Heart right ventricle (tissue), 16 donors: Measurements from ENCODE around the gene NR2F1-AS1. TPM values are rescaled to one million over a fixed set of nuclear protein-coding genes. Genes with fewer than 3 reads are reported as not detected.

Experiments used
- ATAC-seq, 8 donors: fragments of 200-7000 bp; cut with Tn5 transposase; one replicate each; pipeline ENCODE4 v1.9.1; 2020; ENCODE audit warnings: mild to moderate bottlenecking in 8 of 8, moderate library complexity in 8 of 8, moderate number of reproducible peaks in 1 of 8
- DNase-seq, 2 donors: peaks; one replicate each; pipeline ENCODE4 v3.0.0-alpha.2; 2020
- H3K27ac ChIP-seq, 10 donors: fragments of 200-600 bp; sonication (generic) in 2 of 10; one replicate each; pipeline versions ENCODE4 v1.5.0 to v1.8.0; 2020 to 2022; ENCODE audit warnings: mild to moderate bottlenecking in 3 of 10
- H3K27me3 ChIP-seq, 7 donors: fragments of 200-600 bp; one replicate each; pipeline ENCODE4 v1.8.0; 2021 to 2022; ENCODE audit warnings: mild to moderate bottlenecking in 2 of 7
- H3K36me3 ChIP-seq, 9 donors: fragments of 200-600 bp; sonication (generic) in 1 of 9; one replicate each; pipeline versions ENCODE4 v1.5.0 to v1.8.0; 2020 to 2022; ENCODE audit warnings: mild to moderate bottlenecking in 2 of 9
- H3K4me1 ChIP-seq, 9 donors: fragments of 200-600 bp; sonication (generic) in 1 of 9; one replicate each; pipeline versions ENCODE4 v1.5.0 to v1.8.0; 2020 to 2022; ENCODE audit warnings: mild to moderate bottlenecking in 4 of 9
- H3K4me3 ChIP-seq, 10 donors: fragments of 200-600 bp; sonication (generic) in 2 of 10; one replicate each; pipeline versions ENCODE4 v1.5.0 to v1.8.0; 2020 to 2022; ENCODE audit warnings: mild to moderate bottlenecking in 7 of 10, moderate library complexity in 2 of 10
- H3K9me3 ChIP-seq, 11 donors: fragments of 200-600 bp in 10 of 11; sonication (generic) in 2 of 11; one replicate each; pipeline versions ENCODE4 v1.5.0 to v1.8.0; 2013 to 2022; ENCODE audit warnings: mild to moderate bottlenecking in 2 of 11, control low read depth in 1 of 11, moderate library complexity in 1 of 11
- WGBS, 2 donors: extraction: QIAGEN DNeasy Blood & Tissue Kit; methylation state at CpG; one replicate each; pipeline ENCODE4 v1.1.7; 2013; ENCODE audit warnings: inconsistent platforms in 1 of 2; 5-methylcytosine and 5-hydroxymethylcytosine counted together
- intact Hi-C, 10 donors: fragments of 100-400 bp; cut with DNase I; formaldehyde crosslinking; loops; one replicate each; pipeline versions ENCODE4 v1.11.1 to v1.14.2; 2022
- polyA plus RNA-seq, 2 donors: library from polyadenylated mRNA; stranded (reverse); fragments of 200-250 nt; gene quantifications; one replicate each; pipeline ENCODE4 v1.2.3, GENCODE V29; 2013
- total RNA-seq, 10 donors: library from RNA; stranded (reverse); fragmentation: NEBNext Ultra II Directional in 3 of 10; extraction: Animal tissue kit (Norgen Biotek cat#: 25700) in 3 of 10; gene quantifications; one replicate each; pipeline versions ENCODE4 v1.2.1 to v1.2.4, GENCODE V29; 2021 to 2023
- TF ChIP-seq, protein P1 (sequence below), 9 donors: fragments of 200-600 bp; sonication (generic) in 2 of 9; IDR thresholded peaks; one replicate each; pipeline versions ENCODE4 v1.5.0 to v1.8.0; 2021 to 2022; ENCODE audit warnings: antibody characterized with exemption in 9 of 9, mild to moderate bottlenecking in 5 of 9, moderate library complexity in 1 of 9
- donor health status: Arrhythmogenic right ventricular cardiomyopathy.
- donor health status: ischemic (EF 13 %, LVEDD 7.1; RV severe dilation, severe dysfunction).
- donor health status: healthy with polysubstance abuse.
- donor health status: DM: no; HTN: yes; CAD: no.
- donor health status: DM: no; HTN: no; CAD: no.
- donor health status: ischemic (EF 25% LVEDD 6.9; RV normal size, moderate dysfunction).
- donor health status: ischemic (EF 25% LVEDD 5.7; RV mildly dilated, moderate dysfunction).
- donor health status: healthy.
- donor health status: DM: yes; HTN: yes; CAD: no.
- donor health status: Ischemic cardiomyopathy.
- donor health status: ischemic (EF 35%, LVEDD 5.7; RV mildly dilated, moderate dysfunction).
- donor health status: nonischemic (EF 11% LVEDD 7.7; RV severe dilation, severe dysfunction).
- donor health status: DM: yes; HTN: yes; CAD: no.
- donor health status: PGD.
- donor health status: ischemic (EF 29% LVEDD 5.4; RV normal size, mild dysfunction).
- donor health status: nonischemic (EF 23%, LVEDD 6.1; RV moderate dilation, normal function).

The NR2F1-AS1 gene
- total and polyA plus RNA-seq, 12 donors: 0.41 to 2.9 (median 0.59) TPM; not detected in 1

- no peaks in the 10 kb centered on the region for H3K27me3 ChIP-seq
- no peaks in the 10 kb centered on the region for H3K36me3 ChIP-seq
These were observed 150.9 kb downstream of the NR2F1-AS1 start for GRCh38 chr5:93430118-93430517.

GRCh38 chr5:93428868-93429267 is 152.2 kb downstream of the NR2F1-AS1 start:
- H3K4me1 ChIP-seq: no peaks in the 10 kb centered on the region
- no peaks in the 10 kb centered on the region for H3K9me3 ChIP-seq
- intact Hi-C loops: no loop called here
- no peak overlapping the region for H3K4me3 ChIP-seq
- no peak for DNase-seq
- WGBS, 2 donors: 76 to 88% methylated on average over 1 of the region's 1 CpG
- no peaks in the 10 kb centered on the region for H3K36me3 ChIP-seq
- peaks cover 0 to 4% (median 0%) of the 10 kb centered on the region in 7 donors for H3K27me3 ChIP-seq
- TF ChIP-seq, protein P1, sequence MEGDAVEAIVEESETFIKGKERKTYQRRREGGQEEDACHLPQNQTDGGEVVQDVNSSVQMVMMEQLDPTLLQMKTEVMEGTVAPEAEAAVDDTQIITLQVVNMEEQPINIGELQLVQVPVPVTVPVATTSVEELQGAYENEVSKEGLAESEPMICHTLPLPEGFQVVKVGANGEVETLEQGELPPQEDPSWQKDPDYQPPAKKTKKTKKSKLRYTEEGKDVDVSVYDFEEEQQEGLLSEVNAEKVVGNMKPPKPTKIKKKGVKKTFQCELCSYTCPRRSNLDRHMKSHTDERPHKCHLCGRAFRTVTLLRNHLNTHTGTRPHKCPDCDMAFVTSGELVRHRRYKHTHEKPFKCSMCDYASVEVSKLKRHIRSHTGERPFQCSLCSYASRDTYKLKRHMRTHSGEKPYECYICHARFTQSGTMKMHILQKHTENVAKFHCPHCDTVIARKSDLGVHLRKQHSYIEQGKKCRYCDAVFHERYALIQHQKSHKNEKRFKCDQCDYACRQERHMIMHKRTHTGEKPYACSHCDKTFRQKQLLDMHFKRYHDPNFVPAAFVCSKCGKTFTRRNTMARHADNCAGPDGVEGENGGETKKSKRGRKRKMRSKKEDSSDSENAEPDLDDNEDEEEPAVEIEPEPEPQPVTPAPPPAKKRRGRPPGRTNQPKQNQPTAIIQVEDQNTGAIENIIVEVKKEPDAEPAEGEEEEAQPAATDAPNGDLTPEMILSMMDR (IDR thresholded peaks at IDR 0.05): no peak
- ATAC-seq: no peak
- H3K27ac ChIP-seq: no peak overlapping the region

More at GRCh38 chr5:93430118-93430517, 150.9 kb downstream of the NR2F1-AS1 start:
- H3K4me3 ChIP-seq: no peak overlapping the region
- no peaks in the 10 kb centered on the region for H3K4me1 ChIP-seq
- TF ChIP-seq, protein P1 (IDR thresholded peaks at IDR 0.05): no peak
- H3K9me3 ChIP-seq: no peaks in the 10 kb centered on the region
- intact Hi-C loops: no loop called here
- ATAC-seq: no peak
- WGBS, 2 donors: 65 to 66% methylated on average over 8 of the region's 8 CpGs
- no peak for DNase-seq
- no peak overlapping the region for H3K27ac ChIP-seq

- 61 to 62% methylated on average over 1 of the region's 1 CpG for WGBS, 2 donors
- no peak overlapping the region for H3K27ac ChIP-seq
- no peaks in the 10 kb centered on the region for H3K36me3 ChIP-seq
- H3K9me3 ChIP-seq: no peaks in the 10 kb centered on the region
- no peak overlapping the region for H3K4me3 ChIP-seq
- ATAC-seq (no peak), DNase-seq (no peak)
- no peaks in the 10 kb centered on the region for H3K4me1 ChIP-seq
- peaks cover 0 to 4% (median 0%) of the 10 kb centered on the region in 7 donors for H3K27me3 ChIP-seq
- intact Hi-C loops: no loop called here
- TF ChIP-seq, protein P1 (IDR thresholded peaks at IDR 0.05): no peak
These were observed 153.7 kb downstream of the NR2F1-AS1 start for GRCh38 chr5:93427316-93427715.

DNA sequence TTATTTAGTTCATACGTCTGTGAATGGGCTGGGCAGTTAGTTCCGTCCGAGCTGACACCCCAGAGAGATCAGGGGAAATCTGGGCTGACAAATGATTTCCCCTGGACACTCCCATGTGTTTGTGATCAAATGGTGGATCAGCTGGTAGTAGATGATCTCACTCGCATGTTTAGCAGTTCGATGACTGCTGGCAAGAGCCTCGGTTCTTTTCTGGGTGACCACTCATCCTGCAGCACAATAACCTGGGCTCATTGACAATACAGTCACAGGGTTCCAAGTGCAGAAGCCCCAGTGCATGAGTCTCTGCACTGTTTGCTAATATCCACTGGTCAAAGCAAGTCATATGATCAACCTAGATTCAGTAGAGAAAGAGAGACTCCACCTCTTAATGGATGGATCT is 155.9 kb downstream of the NR2F1-AS1 start:
- DNase-seq (no peak), ATAC-seq (no peak)
- Histone ChIP-seq H3K9me3 (no peaks in the 10 kb centered on the region), H3K36me3 (no peaks in the 10 kb centered on the region), H3K27me3 (peaks cover 0 to 4% (median 0%) of the 10 kb centered on the region in 7 donors), H3K4me3 (no peak overlapping the region), H3K27ac (no peak overlapping the region), H3K4me1 (no peaks in the 10 kb centered on the region)
- TF ChIP-seq, protein P1 (IDR thresholded peaks at IDR 0.05): no peak
- intact Hi-C loops: no loop called here
- WGBS, 2 donors: 51 to 55% methylated on average over 6 of the region's 6 CpGs
